CD4-positive, alpha-beta T cell treated with Interleukin-1 beta for 1 hour (primary cell): Measurements from ENCODE around the gene LMBRD1.
"Not testable (repeated sequence)": the region's sequence is repeated elsewhere in the genome, so short reads cannot be mapped to it uniquely, and the experiment has no call there.

Source experiments
- DNase-seq, 2 donors: peaks; one replicate each; pipeline ENCODE4 v3.0.0-alpha.2; 2020 to 2022

The LMBRD1 gene

GRCh38 chr6:69732045-69732444 is 64.8 kb downstream of the LMBRD1 start:
- no peak for DNase-seq

GRCh38 chr6:69729870-69730449 is 66.8 kb downstream of the LMBRD1 start:
- DNase-seq: no peak

- no peak for DNase-seq
Observed at GRCh38 chr6:69722683-69723082, 74.1 kb downstream of the LMBRD1 start.

- no peak for DNase-seq
Observed at GRCh38 chr6:69719602-69720193, 77.1 kb downstream of the LMBRD1 start.

GRCh38 chr6:69706724-69707123 is 90.1 kb downstream of the LMBRD1 start:
- DNase-seq: no peak

GRCh38 chr6:69705954-69706353 is 90.9 kb downstream of the LMBRD1 start:
- DNase-seq: no peak

GRCh38 chr6:69704916-69705315 is 91.9 kb downstream of the LMBRD1 start:
- DNase-seq: no peak

GRCh38 chr6:69699655-69700054 is 97.2 kb downstream of the LMBRD1 start:
- no peak for DNase-seq

GRCh38 chr6:69696273-69696672 is 100.5 kb downstream of the LMBRD1 start:
- no peak for DNase-seq

GRCh38 chr6:69693762-69694161 is 103.0 kb downstream of the LMBRD1 start:
- DNase-seq: no peak

GRCh38 chr6:69690986-69691385 is 105.8 kb downstream of the LMBRD1 start:
- no peak for DNase-seq

GRCh38 chr6:69680302-69680701 is 116.5 kb downstream of the LMBRD1 start:
- DNase-seq: no peak

GRCh38 chr6:69673298-69673697 is 123.5 kb downstream of the LMBRD1 start:
- DNase-seq: no peak

GRCh38 chr6:69668916-69669315 is 127.9 kb downstream of the LMBRD1 start:
- DNase-seq: no peak

GRCh38 chr6:69666779-69667178 is 130.0 kb downstream of the LMBRD1 start:
- DNase-seq: not testable (repeated sequence)

GRCh38 chr6:69665437-69665836 is 131.4 kb downstream of the LMBRD1 start:
- DNase-seq: no peak

GRCh38 chr6:69664551-69664950 is 132.3 kb downstream of the LMBRD1 start:
- DNase-seq: no peak

- no peak for DNase-seq
Observed at GRCh38 chr6:69663215-69663614, 133.6 kb downstream of the LMBRD1 start.

- DNase-seq: no peak
Observed at GRCh38 chr6:69650703-69651102, 146.1 kb downstream of the LMBRD1 start.

- no peak for DNase-seq
Observed at GRCh38 chr6:69647726-69648125, 149.1 kb downstream of the LMBRD1 start.

- no peak for DNase-seq
Observed at GRCh38 chr6:69643688-69644087, 153.1 kb downstream of the LMBRD1 start.

GRCh38 chr6:69632932-69633331 is 163.9 kb downstream of the LMBRD1 start:
- no peak for DNase-seq

GRCh38 chr6:69631552-69632346 is 165.1 kb downstream of the LMBRD1 start:
- no peak for DNase-seq

GRCh38 chr6:69630767-69631166 is 166.0 kb downstream of the LMBRD1 start:
- DNase-seq: no peak
